ENCODE data around the gene MYO7B.
A peak's percentile ranks its signal among the peaks of the same experiment; 100 is the strongest.

MYO7B gene

GRCh38 chr2:127627740-127628571 lies 92.5 kb downstream of the MYO7B start:
- DNase-seq, result no peak

GRCh38 chr2:127628767-127629614 lies 93.5 kb downstream of the MYO7B start:
- no peak for DNase-seq

DNA sequence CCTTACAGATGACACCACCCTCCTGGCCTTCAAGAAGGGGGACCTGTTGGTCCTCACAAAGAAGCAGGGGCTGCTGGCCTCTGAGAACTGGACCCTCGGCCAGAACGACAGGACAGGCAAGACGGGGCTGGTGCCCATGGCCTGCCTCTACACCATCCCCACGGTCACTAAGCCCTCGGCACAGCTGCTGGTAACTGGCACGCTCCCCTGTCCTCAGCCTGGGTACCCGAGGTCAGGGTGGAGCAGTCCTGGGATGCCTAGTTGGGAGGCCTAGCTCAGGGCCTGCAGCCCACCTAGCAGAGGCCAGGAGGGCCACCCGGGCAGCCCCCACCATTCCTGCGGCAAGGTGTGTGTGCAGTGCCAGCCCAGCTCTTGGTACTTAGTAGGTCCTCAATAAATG lies 94.2 kb downstream of the MYO7B start:
- DNase-seq, result no peak

GRCh38 chr2:127630096-127630863 lies 94.8 kb downstream of the MYO7B start:
- no peak for DNase-seq

GRCh38 chr2:127630864-127631540 lies 95.5 kb downstream of the MYO7B start:
- DNase-seq, result no peak

DNA sequence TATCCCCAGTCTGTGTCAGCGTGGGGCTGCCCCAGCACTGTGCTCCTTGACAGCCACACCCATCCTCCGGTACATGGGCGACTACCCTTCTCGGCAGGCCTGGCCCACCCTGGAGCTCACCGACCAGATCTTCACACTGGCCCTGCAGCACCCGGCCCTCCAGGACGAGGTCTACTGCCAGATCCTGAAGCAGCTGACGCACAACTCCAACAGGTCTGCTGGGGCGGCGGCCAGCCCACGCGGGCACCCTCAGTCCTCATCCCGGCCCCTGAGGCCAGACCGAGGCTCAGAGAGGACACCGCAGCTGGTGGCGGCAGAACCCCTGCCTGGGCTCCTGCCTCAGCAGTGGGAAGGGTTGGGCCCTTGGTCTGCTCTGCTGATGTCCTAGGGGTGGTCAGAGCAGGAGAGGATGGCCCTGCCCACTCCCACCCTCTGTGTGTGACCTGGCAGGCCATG lies 96.1 kb downstream of the MYO7B start:
- DNase-seq, result no peak

DNA sequence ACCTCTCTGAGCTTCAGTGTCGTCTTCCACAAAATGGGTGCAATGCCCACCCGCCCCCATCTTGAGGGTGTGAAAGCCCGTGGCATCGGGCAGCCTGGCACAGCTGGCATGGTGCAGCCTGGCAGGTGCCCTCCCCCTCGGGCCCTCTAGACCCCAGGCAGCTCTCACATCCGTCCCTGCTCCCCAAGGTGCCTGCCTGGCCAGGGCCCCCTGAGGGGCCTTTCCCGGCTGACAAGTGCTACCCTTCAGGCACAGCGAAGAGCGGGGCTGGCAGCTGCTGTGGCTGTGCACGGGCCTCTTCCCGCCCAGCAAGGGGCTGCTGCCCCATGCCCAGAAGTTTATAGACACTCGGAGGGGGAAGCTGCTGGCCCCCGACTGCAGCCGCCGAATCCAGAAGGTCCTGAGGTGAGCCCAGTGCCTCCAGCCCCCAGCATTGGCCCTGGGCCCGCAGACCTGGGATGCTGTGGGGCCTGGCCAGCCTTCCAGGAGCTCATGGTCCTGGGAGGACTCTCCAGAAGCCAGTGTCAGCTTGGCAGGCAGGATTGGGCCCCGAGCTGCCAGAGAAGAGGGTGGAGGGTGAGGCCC lies 96.6 kb downstream of the MYO7B start:
- DNase-seq, result no peak

DNA sequence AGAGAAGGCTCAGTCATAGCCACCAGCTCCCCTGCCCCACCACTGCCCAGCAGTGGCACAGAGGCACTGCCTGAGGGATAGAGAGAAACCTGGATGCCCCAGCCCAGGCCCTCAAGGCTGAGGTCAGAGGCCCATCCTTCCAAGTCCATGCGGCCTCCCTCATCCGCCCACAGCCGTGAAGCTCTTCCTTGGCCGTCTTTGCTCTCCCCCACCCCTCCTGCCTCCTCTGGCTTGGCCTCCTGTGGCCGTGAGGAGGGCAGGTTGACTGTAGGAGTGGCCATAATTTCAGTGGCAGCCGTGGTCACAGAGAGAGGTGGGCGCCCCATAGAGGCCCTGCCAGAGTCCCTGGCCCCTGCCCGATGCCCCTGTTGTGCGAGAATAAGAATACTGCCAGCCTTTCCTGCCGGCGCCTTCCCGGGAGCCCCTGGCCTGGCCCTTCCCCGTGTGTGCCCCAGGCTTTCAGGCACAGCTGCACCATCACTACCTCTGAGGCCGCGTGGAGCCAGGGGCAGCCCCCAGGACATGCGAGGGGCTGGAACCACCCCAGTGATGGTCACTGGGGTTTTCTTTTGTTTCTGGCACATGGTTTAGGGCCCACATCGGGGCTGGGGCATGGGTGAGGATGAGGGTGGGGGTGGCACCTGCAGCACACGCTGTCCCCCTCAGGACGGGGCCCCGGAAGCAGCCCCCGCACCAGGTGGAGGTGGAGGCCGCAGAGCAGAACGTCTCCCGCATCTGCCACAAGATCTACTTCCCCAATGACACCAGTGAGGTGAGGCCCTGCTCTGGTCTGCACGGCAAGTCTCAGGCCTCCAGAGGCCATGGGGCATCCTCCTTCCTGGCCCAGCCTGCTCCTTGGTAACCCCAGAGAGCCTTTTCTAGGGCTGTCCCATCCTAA lies 97.4 kb downstream of the MYO7B start:
- DNase-seq, result no peak

GRCh38 chr2:127633556-127634065 lies 98.1 kb downstream of the MYO7B start:
- DNase-seq, result no peak

GRCh38 chr2:127634066-127634617 lies 98.7 kb downstream of the MYO7B start:
- DNase-seq, result no peak

DNA sequence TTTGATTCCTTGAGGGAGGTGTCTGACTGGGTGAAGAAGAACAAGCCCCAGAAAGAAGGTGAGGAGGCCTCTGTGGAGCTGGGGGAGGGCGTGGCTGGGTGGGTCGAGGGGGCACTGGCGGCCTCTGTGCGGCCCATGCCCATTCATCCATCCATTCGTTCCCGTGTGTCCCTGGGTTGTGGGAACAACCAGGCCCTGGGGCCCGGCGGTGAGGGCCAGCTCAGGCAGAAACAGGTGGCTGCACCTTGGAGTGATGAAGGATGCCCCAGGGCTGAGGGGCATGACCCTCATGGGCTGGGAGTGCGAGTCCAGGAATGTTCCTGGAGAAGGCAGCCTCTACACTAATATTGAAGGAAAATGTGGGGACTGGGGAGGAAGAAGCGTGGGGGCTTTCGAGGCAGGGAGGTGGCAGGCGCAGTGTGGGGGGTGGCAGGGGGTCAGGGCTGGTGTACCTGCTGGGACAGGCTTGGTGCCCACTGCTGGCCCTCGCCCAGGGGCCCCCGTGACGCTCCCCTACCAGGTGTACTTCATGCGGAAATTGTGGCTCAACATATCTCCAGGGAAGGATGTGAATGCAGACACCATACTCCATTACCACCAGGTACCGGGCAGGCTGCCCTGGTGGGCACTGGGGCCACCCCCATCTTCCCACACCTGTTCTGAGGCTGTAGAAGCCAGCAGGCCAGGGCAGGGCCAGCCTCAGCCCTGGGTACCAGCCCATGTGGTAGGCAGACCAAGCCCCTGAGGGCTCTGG lies 99.3 kb downstream of the MYO7B start:
- no peak for DNase-seq

DNA sequence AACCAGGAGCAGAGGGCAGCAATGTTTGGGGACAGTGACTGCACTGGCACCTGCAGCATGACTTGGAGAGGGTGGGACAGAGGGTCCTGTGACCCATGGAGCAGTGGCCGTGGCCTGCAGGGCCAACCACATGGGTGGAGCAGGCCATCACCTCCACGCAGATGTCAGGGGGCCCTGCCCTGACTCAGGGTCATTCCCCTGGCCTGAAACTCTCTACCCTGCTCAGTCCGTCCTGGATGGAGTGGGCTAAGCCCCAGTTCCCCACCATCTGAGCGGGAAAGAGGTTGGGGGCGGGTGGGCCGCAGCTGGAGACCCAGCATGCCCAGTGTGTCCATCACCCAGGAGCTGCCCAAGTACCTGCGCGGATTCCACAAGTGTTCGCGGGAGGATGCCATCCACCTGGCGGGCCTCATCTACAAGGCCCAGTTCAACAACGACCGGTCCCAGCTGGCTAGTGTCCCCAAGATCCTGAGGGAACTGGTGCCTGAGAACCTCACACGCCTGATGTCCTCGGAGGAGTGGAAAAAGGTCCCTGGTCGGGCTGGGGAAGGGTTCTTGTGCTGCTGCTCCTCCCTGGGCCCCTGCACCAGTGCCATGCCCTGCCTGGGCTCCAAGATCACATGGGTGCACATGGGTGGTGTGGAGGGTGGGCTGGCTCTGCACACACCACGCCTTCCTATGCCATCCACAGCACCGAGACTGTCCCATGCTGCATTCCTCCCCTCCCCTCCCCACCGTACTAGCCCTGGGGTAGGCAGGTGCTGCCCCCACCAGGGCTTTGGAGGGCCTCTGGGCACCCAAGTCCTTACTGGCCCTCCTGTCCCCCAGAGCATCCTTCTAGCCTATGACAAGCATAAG lies 100.1 kb downstream of the MYO7B start:
- DNase-seq, result no peak

DNA sequence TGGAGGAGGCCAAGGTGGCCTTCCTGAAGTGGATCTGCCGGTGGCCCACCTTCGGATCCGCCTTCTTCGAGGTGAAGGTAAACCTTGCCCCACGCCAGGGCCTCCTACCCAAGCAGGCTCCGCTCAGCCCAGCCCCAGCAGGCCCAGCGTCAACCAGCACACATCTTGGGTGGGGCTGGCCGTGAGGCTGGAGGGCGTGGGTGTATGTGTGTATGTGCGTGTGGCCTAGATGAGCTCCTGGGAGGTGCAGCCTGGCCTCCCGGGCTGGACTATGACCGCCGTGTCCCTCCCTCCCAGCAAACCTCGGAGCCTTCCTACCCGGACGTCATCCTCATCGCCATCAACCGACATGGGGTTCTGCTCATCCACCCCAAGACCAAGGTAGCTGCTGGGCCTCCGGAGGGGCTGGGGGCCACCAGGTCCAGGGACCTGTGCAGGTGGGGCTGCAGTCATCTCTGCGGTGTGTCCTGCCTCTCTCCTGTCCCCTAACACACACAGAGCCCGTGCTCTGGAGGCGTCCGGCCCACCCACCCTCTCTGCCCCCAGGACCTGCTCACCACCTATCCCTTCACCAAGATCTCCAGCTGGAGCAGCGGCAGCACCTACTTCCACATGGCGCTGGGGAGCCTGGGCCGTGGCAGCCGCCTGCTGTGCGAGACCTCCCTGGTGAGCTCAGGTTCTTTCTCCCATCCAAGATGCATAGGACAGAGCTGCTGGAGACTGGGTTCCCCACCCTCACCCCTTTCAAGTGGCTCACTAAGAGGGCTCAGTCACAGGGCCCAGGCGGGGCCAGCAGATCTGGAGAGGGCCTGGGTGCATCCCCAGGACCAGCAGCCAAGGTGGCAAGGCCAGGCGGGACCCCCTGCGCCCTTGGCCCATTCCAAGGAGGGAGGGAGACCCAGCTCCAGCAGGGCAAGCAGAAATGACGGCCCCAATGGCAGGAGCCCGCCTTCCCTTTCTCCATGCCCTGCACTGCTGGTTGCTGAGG lies 101.1 kb downstream of the MYO7B start:
- DNase-seq, result no peak

- DNase-seq, result no peak
Measured at GRCh38 chr2:127637236-127637630, 101.8 kb downstream of the MYO7B start.

- peak; percentile 74 for DNase-seq
Measured at GRCh38 chr2:127637725-127638252, 102.3 kb downstream of the MYO7B start.

- DNase-seq, result no peak
Measured at GRCh38 chr2:127638361-127639110, 103.1 kb downstream of the MYO7B start.
